ENCODE measurements around the gene DRGX.

Gene DRGX

DNA sequence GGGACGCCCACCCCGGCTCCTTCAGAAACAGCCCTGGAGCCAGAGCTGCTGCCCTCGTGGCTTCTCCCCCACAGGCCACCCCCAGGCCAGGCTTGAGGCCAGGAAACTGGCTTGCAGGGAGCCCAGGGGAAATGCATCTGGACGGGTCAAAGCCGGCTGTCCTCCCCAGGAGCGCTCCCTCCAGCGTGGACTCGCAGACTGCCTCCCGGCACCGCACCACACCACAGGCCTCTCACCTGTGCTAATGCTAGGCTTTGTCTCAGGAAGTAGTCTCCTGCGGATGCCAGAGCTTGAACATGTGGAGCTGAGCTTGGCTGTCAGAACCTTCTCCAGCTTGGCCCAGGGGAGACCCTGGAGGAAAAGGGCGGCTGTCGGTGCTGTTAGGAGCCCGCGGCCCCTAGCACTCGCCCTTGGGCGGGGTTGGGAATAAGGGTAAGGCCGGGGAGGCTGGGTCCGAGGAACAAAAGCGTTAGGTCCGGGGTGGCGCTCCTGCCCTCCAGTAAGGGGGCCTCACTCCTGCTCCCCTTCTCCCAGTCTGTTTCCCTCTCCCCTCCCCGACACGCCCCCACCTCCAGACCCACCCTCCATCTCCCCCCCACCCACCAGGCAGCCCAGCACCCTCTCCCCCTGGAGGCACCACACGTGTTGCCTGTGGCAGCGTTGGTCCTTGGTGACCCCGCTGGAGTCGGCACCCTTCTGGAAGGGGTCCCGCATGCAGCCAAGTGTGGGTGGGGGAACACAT is 21.6 kb upstream of the DRGX start:
- no peak for DNase-seq (ENCODE audit: low read depth in 1 of 2, low spot score in 1 of 2)
- Histone ChIP-seq H3K27me3 (ENCODE audit: insufficient read depth, poor library complexity, severe bottlenecking) (no peaks in the 10 kb centered on the region), H3K4me3 (replicated peaks; ENCODE audit: insufficient read depth, low read length) (no peak overlapping the region), H3K27ac (replicated peaks) (no peak overlapping the region)
- TF ChIP-seq, protein P1, sequence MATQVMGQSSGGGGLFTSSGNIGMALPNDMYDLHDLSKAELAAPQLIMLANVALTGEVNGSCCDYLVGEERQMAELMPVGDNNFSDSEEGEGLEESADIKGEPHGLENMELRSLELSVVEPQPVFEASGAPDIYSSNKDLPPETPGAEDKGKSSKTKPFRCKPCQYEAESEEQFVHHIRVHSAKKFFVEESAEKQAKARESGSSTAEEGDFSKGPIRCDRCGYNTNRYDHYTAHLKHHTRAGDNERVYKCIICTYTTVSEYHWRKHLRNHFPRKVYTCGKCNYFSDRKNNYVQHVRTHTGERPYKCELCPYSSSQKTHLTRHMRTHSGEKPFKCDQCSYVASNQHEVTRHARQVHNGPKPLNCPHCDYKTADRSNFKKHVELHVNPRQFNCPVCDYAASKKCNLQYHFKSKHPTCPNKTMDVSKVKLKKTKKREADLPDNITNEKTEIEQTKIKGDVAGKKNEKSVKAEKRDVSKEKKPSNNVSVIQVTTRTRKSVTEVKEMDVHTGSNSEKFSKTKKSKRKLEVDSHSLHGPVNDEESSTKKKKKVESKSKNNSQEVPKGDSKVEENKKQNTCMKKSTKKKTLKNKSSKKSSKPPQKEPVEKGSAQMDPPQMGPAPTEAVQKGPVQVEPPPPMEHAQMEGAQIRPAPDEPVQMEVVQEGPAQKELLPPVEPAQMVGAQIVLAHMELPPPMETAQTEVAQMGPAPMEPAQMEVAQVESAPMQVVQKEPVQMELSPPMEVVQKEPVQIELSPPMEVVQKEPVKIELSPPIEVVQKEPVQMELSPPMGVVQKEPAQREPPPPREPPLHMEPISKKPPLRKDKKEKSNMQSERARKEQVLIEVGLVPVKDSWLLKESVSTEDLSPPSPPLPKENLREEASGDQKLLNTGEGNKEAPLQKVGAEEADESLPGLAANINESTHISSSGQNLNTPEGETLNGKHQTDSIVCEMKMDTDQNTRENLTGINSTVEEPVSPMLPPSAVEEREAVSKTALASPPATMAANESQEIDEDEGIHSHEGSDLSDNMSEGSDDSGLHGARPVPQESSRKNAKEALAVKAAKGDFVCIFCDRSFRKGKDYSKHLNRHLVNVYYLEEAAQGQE (IDR thresholded peaks at IDR 0.05; ENCODE audit: insufficient replicate concordance, low read depth): no peak
- TF ChIP-seq POLR2AphosphoS5 (IDR thresholded peaks at IDR 0.05; ENCODE audit: low read depth): no peak
- TF ChIP-seq GABPA (IDR thresholded peaks at IDR 0.05; ENCODE audit: low read depth): no peak
- TF ChIP-seq SPI1 (IDR thresholded peaks at IDR 0.05; ENCODE audit: borderline replicate concordance, low read depth): no peak
- TF ChIP-seq, protein P2, sequence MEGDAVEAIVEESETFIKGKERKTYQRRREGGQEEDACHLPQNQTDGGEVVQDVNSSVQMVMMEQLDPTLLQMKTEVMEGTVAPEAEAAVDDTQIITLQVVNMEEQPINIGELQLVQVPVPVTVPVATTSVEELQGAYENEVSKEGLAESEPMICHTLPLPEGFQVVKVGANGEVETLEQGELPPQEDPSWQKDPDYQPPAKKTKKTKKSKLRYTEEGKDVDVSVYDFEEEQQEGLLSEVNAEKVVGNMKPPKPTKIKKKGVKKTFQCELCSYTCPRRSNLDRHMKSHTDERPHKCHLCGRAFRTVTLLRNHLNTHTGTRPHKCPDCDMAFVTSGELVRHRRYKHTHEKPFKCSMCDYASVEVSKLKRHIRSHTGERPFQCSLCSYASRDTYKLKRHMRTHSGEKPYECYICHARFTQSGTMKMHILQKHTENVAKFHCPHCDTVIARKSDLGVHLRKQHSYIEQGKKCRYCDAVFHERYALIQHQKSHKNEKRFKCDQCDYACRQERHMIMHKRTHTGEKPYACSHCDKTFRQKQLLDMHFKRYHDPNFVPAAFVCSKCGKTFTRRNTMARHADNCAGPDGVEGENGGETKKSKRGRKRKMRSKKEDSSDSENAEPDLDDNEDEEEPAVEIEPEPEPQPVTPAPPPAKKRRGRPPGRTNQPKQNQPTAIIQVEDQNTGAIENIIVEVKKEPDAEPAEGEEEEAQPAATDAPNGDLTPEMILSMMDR (IDR thresholded peaks at IDR 0.05; ENCODE audit: insufficient read depth, low read length): no peak

DNA sequence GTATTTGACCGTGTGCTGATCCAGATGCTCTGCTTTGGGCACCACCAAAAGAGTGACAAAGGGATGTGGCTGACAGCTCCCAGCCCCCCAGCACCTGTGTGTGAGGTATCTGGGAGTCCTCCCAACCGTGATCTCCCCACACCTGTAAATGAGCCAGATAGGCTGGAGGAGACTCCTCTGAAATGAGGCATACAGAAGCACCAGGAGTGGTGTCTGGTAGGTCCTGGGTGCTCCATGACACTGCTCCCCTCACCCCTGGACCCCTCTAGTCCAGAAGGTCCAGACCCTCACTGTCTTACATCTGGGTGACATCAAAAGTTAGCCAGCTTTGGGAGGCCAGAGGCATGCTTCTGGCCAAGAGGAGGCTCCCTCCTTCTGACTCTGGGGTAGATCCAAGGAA is 20.0 kb upstream of the DRGX start:
- Histone ChIP-seq H3K27ac (replicated peaks) (no peak overlapping the region), H3K27me3 (ENCODE audit: insufficient read depth, poor library complexity, severe bottlenecking) (peaks cover 3% of the 10 kb centered on the region), H3K4me3 (replicated peaks; ENCODE audit: insufficient read depth, low read length) (no peak overlapping the region)
- TF ChIP-seq SPI1 (IDR thresholded peaks at IDR 0.05; ENCODE audit: borderline replicate concordance, low read depth): no peak
- TF ChIP-seq, protein P1 (IDR thresholded peaks at IDR 0.05; ENCODE audit: insufficient replicate concordance, low read depth): no peak
- DNase-seq (ENCODE audit: low read depth in 1 of 2, low spot score in 1 of 2): no peak

DNA sequence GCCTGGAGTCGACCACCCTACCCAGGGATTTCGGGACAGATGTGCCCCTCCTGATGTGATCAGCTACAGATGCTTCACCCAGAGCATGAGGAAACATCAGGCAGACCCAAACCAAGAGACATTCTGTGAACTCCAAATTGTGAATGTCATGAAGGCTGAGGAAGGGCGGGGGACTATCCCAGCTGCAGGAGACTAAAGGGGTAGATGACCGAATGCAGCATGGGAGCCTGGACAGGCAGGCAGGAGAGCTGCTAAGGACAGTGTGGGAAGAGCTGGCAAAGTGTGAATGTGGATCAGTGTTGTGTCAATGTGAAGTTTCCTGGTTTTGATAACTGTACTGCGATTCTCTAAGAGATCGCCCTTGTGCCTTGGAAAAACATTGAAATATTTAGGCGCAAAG is 19.2 kb upstream of the DRGX start:
- Histone ChIP-seq H3K27me3 (ENCODE audit: insufficient read depth, poor library complexity, severe bottlenecking) (peaks cover 5% of the 10 kb centered on the region), H3K4me3 (replicated peaks; ENCODE audit: insufficient read depth, low read length) (no peak overlapping the region), H3K27ac (replicated peaks) (no peak overlapping the region)
- TF ChIP-seq SPI1 (IDR thresholded peaks at IDR 0.05; ENCODE audit: borderline replicate concordance, low read depth) (no peak), POLR2AphosphoS5 (IDR thresholded peaks at IDR 0.05; ENCODE audit: low read depth) (no peak), GABPA (IDR thresholded peaks at IDR 0.05; ENCODE audit: low read depth) (no peak)
- TF ChIP-seq, protein P2 (IDR thresholded peaks at IDR 0.05; ENCODE audit: insufficient read depth, low read length): no peak
- TF ChIP-seq, protein P1 (IDR thresholded peaks at IDR 0.05; ENCODE audit: insufficient replicate concordance, low read depth): no peak
- no peak for DNase-seq (ENCODE audit: low read depth in 1 of 2, low spot score in 1 of 2)
